ENCODE data around the gene TRIM29.

Gene TRIM29

GRCh38 chr11:120122924-120123683, 14.8 kb downstream of the TRIM29 start:
- DNase-seq (ENCODE audit: low read depth), result no peak

GRCh38 chr11:120121914-120122473, 15.9 kb downstream of the TRIM29 start:
- DNase-seq (ENCODE audit: low read depth), result no peak

GRCh38 chr11:120121336-120121735, 16.6 kb downstream of the TRIM29 start:
- DNase-seq (ENCODE audit: low read depth), result no peak

- DNase-seq (ENCODE audit: low read depth), result no peak
These were observed 17.0 kb downstream of the TRIM29 start for GRCh38 chr11:120120805-120121335.

- no peak for DNase-seq (ENCODE audit: low read depth)
These were observed 18.8 kb downstream of the TRIM29 start for GRCh38 chr11:120119121-120119520.

GRCh38 chr11:120117991-120118390, 19.9 kb downstream of the TRIM29 start:
- DNase-seq (ENCODE audit: low read depth), result no peak

- DNase-seq (ENCODE audit: low read depth), result no peak
These were observed 20.9 kb downstream of the TRIM29 start for GRCh38 chr11:120116966-120117365.

GRCh38 chr11:120115272-120116000, 22.5 kb downstream of the TRIM29 start:
- DNase-seq (ENCODE audit: low read depth), result no peak

- no peak for DNase-seq (ENCODE audit: low read depth)
These were observed 25.6 kb downstream of the TRIM29 start for GRCh38 chr11:120112174-120112796.

- no peak for DNase-seq (ENCODE audit: low read depth)
These were observed 28.4 kb downstream of the TRIM29 start for GRCh38 chr11:120109531-120109930.

- DNase-seq (ENCODE audit: low read depth), result no peak
These were observed 29.1 kb downstream of the TRIM29 start for GRCh38 chr11:120108785-120109168.

- no peak for DNase-seq (ENCODE audit: low read depth)
These were observed 29.6 kb downstream of the TRIM29 start for GRCh38 chr11:120108154-120108784.

GRCh38 chr11:120107692-120108091, 30.2 kb downstream of the TRIM29 start:
- no peak for DNase-seq (ENCODE audit: low read depth)

- DNase-seq (ENCODE audit: low read depth), result no peak
These were observed 31.4 kb downstream of the TRIM29 start for GRCh38 chr11:120106354-120107150.

- no peak for DNase-seq (ENCODE audit: low read depth)
These were observed 32.3 kb downstream of the TRIM29 start for GRCh38 chr11:120105576-120105975.

- DNase-seq (ENCODE audit: low read depth), result no peak
These were observed 33.8 kb downstream of the TRIM29 start for GRCh38 chr11:120104041-120104565.

GRCh38 chr11:120102864-120103122, 35.1 kb downstream of the TRIM29 start:
- no peak for DNase-seq (ENCODE audit: low read depth)

GRCh38 chr11:120102050-120102863, 35.7 kb downstream of the TRIM29 start:
- DNase-seq (ENCODE audit: low read depth), result no peak

- no peak for DNase-seq (ENCODE audit: low read depth)
These were observed 39.4 kb downstream of the TRIM29 start for GRCh38 chr11:120098503-120099020.

Measured in non-pigmented ciliary epithelial cell (primary cell).